ENCODE results near the gene TAOK1. TPM values are rescaled to one million over a fixed set of nuclear protein-coding genes. Genes with fewer than 3 reads are reported as not detected.
A peak's percentile ranks its signal among the peaks of the same experiment; 100 is the strongest.

TAOK1 gene
- total and polyA plus RNA-seq, 2 of the 13 experiments (the other 11 are each of a cell fraction or from before 2014, with no cell fraction given), result 14.1 to 23.0 TPM

DNA sequence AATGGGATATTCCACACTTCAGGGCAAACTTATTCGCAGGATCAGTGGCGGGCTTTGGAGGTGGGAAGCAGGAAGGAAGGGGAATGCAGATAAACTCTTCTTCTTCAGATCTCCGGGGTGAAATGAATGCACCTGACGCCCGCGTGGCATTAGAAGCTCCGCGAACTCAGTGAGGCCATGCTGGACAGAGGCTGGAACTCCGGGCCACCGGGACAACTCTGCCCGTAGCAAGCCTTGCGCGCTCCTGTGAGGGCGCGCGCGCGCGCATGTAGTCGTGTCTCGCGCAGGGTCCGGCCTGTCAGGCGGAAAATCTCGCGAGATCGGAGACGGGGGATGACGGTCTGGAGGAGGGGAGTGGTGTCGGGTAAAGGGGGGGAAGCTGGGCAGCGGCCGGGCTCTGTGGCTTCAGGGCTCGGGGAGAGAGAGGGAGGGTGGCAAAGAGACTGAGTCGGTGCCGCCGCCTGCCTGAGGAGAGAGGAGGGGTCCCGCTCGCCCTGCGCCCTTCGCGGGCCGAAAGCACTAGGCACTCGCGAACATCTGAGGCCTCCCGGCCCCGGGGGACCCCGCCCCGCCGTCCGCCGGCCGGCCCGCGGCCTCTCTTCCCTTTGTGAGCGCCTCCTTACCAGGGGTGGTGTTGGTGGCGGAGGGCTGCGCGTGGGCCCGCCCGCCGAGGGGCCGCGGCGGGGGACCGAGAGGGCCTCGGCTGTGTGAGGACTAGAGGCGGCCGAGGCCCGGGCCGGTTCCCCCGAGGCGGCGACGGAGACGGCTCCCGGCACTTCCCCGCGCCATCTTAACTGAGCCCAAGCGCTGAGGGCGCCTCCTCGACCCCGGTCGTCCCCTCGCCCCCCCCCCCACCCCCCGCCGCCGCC is at the start of gene TAOK1 (continued):
- no peak for TF ChIP-seq TSC22D2 (CRISPR knock-in tag; IDR thresholded peaks at IDR 0.05; ENCODE audit: borderline replicate concordance)
- no peak for TF ChIP-seq ZNF660 (CRISPR knock-in tag; IDR thresholded peaks at IDR 0.05; ENCODE audit: borderline replicate concordance, low read depth)
- no peak for TF ChIP-seq NFIB (CRISPR knock-in tag; IDR thresholded peaks at IDR 0.05; ENCODE audit: borderline replicate concordance)
- no peak for TF ChIP-seq ZNF619 (CRISPR knock-in tag; IDR thresholded peaks at IDR 0.05)
- TF ChIP-seq ZC3H13 (CRISPR knock-in tag; IDR thresholded peaks at IDR 0.05), result peak; percentile 87
- TF ChIP-seq XBP1 (CRISPR knock-in tag; IDR thresholded peaks at IDR 0.05), result no peak
- TF ChIP-seq, protein P1, sequence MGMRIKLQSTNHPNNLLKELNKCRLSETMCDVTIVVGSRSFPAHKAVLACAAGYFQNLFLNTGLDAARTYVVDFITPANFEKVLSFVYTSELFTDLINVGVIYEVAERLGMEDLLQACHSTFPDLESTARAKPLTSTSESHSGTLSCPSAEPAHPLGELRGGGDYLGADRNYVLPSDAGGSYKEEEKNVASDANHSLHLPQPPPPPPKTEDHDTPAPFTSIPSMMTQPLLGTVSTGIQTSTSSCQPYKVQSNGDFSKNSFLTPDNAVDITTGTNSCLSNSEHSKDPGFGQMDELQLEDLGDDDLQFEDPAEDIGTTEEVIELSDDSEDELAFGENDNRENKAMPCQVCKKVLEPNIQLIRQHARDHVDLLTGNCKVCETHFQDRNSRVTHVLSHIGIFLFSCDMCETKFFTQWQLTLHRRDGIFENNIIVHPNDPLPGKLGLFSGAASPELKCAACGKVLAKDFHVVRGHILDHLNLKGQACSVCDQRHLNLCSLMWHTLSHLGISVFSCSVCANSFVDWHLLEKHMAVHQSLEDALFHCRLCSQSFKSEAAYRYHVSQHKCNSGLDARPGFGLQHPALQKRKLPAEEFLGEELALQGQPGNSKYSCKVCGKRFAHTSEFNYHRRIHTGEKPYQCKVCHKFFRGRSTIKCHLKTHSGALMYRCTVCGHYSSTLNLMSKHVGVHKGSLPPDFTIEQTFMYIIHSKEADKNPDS (CRISPR knock-in tag; IDR thresholded peaks at IDR 0.05), result no peak
- TF ChIP-seq KLF16 (CRISPR knock-in tag; IDR thresholded peaks at IDR 0.05), result peak in 1 of 2 experiments; percentile 83; a peak in 1 of 4 replicates
- TF ChIP-seq, protein P2, sequence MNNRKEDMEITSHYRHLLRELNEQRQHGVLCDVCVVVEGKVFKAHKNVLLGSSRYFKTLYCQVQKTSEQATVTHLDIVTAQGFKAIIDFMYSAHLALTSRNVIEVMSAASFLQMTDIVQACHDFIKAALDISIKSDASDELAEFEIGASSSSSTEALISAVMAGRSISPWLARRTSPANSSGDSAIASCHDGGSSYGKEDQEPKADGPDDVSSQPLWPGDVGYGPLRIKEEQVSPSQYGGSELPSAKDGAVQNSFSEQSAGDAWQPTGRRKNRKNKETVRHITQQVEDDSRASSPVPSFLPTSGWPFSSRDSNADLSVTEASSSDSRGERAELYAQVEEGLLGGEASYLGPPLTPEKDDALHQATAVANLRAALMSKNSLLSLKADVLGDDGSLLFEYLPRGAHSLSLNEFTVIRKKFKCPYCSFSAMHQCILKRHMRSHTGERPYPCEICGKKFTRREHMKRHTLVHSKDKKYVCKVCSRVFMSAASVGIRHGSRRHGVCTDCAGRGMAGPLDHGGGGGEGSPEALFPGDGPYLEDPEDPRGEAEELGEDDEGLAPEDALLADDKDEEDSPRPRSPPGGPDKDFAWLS (CRISPR knock-in tag; IDR thresholded peaks at IDR 0.05; ENCODE audit: borderline replicate concordance), result no peak
- TF ChIP-seq ZSCAN29 (CRISPR knock-in tag; conservative IDR thresholded peaks at IDR 0.05), result no peak
- TF ChIP-seq ZNF550 (CRISPR knock-in tag; IDR thresholded peaks at IDR 0.05; ENCODE audit: borderline replicate concordance), result no peak
- TF ChIP-seq, protein P3, sequence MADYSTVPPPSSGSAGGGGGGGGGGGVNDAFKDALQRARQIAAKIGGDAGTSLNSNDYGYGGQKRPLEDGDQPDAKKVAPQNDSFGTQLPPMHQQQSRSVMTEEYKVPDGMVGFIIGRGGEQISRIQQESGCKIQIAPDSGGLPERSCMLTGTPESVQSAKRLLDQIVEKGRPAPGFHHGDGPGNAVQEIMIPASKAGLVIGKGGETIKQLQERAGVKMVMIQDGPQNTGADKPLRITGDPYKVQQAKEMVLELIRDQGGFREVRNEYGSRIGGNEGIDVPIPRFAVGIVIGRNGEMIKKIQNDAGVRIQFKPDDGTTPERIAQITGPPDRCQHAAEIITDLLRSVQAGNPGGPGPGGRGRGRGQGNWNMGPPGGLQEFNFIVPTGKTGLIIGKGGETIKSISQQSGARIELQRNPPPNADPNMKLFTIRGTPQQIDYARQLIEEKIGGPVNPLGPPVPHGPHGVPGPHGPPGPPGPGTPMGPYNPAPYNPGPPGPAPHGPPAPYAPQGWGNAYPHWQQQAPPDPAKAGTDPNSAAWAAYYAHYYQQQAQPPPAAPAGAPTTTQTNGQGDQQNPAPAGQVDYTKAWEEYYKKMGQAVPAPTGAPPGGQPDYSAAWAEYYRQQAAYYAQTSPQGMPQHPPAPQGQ (CRISPR knock-in tag; IDR thresholded peaks at IDR 0.05; ENCODE audit: borderline replicate concordance), result no peak
- TF ChIP-seq ZEB1 (IDR thresholded peaks at IDR 0.05; ENCODE audit: insufficient replicate concordance, low read depth), result no peak
- TF ChIP-seq ZSCAN12 (CRISPR knock-in tag; IDR thresholded peaks at IDR 0.05), result no peak
- TF ChIP-seq ZNF30 (CRISPR knock-in tag; IDR thresholded peaks at IDR 0.05), result no peak
- TF ChIP-seq, protein P4, sequence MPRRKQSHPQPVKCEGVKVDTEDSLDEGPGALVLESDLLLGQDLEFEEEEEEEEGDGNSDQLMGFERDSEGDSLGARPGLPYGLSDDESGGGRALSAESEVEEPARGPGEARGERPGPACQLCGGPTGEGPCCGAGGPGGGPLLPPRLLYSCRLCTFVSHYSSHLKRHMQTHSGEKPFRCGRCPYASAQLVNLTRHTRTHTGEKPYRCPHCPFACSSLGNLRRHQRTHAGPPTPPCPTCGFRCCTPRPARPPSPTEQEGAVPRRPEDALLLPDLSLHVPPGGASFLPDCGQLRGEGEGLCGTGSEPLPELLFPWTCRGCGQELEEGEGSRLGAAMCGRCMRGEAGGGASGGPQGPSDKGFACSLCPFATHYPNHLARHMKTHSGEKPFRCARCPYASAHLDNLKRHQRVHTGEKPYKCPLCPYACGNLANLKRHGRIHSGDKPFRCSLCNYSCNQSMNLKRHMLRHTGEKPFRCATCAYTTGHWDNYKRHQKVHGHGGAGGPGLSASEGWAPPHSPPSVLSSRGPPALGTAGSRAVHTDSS (CRISPR knock-in tag; conservative IDR thresholded peaks at IDR 0.05), result no peak
- TF ChIP-seq NFYB (CRISPR knock-in tag; IDR thresholded peaks at IDR 0.05), result no peak
- no peak; the same call in 1 of the 2 replicates for TF ChIP-seq CEBPG (CRISPR knock-in tag; IDR thresholded peaks at IDR 0.05)

All from HepG2 (cell line).